HPDE6-E6E7 (cell line): ENCODE data around the gene SIAH1.
"Not testable (repeated sequence)": the region's sequence is repeated elsewhere in the genome, so short reads cannot be mapped to it uniquely, and the experiment has no call there.

Experiments used
- DNase-seq: peaks from one replicate; pipeline ENCODE4 v3.0.0; 2011; ENCODE audit warnings: missing footprints; ENCODE audit errors: extremely low spot score

The SIAH1 gene

GRCh38 chr16:48366165-48367093, 18.8 kb downstream of the SIAH1 start:
- DNase-seq, result peak; percentile 58

DNA sequence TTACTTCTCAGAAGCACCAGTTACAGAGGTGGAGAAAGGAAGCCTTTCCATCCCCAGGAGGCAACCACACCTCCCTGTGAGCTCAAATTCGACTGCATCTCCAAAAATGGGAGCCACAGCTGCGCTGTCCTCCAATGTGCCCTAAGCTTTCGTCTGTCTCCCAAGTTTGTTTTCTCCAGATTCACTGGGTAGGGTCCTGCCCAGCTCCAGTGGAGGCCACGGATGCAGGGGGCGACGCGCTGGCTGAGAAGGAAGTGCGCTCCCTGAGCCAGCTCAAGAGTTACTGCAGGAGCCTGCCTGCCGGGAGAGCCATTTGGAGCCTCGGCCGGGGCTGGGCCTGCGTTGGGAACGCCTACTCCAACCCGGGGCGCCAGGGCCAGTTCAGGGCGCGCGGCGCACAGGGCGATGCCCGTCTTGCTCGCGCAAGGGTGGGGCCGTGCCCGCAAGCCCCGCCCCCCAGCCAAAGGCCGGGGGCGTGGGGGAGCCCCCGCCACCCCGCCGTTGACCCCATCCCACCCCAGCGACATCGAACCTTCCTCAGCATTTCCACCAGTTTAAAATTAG, 19.5 kb downstream of the SIAH1 start:
- DNase-seq, result peak; percentile 87

GRCh38 chr16:48365025-48365600, 20.1 kb downstream of the SIAH1 start:
- no peak for DNase-seq

- DNase-seq, result no peak
Observed at GRCh38 chr16:48361540-48362144, 23.6 kb downstream of the SIAH1 start.

- DNase-seq, result no peak
Observed at GRCh38 chr16:48361012-48361411, 24.2 kb downstream of the SIAH1 start.

GRCh38 chr16:48359983-48360382, 25.2 kb downstream of the SIAH1 start:
- DNase-seq, result no peak

GRCh38 chr16:48358419-48358818, 26.8 kb downstream of the SIAH1 start:
- DNase-seq, result no peak

GRCh38 chr16:48356633-48357376, 28.4 kb downstream of the SIAH1 start:
- DNase-seq, result no peak

DNA sequence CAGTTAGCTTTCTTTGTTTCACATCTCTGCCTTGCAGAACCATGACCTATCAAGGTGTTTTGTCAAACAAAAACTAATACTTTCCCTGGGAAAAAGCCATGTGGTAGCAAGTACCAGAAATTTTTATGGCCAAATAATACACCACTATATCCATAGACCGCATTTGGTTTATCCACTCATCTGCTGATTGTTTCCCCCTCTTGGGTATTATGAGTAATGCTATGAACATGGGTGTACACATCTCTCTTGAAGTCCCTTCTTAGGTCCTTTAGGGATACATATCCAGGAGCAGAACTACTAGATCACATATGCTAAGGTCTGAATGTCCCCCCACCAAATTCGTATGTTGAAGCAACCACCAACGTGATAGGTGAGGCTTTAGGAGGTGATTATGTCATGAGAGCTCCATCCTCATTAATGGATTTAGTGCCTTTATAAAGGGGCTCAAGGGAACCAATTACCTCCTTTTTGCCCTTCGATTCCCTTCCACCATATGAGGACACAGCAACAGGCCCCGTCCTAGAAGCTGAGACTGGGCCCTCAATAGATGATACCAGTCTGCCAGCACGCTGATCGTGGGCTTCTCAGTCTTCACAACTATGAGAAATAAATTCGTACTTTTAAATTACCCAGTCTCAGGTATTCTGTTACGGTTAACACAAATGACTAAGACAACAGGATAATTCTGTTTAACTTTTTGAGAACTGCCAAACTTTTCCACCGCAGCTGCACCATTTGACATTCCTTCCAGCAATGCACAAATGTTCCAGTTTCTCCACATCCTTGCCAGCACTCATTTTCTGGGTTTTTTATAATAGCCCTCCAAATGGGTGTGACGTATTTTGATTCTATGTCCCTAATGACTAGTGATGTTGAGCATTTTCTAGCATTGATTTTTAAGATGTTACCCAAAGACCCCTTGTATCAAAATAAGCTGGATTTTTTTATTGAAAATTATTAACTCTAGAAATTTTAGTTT, 30.0 kb downstream of the SIAH1 start:
- no peak for DNase-seq

DNA sequence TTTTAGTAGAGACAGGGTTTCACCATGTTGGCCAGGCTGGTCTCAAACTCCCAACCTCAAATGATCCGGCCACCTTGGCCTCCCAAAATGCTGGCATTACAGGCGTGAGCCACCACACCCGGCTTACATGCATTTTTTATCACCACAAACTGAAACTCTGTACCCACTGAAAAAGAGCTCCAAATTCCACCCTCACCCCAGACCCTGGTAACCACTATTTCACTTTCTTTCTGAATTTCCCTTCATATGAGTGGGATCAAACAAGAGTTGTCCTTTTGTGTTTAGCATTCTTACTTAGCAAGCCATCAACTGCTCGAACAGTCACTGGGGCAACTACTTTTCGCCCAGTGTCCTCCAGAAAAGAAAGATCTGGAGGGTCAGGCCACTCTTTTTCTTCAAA, 30.8 kb downstream of the SIAH1 start:
- not testable (repeated sequence) for DNase-seq

- DNase-seq, result peak; percentile 69
Observed at GRCh38 chr16:48353565-48354163, 31.5 kb downstream of the SIAH1 start.

GRCh38 chr16:48352648-48353390, 32.4 kb downstream of the SIAH1 start:
- DNase-seq, result no peak

- DNase-seq, result peak; percentile 17
Observed at GRCh38 chr16:48350736-48351135, 34.5 kb downstream of the SIAH1 start.

- DNase-seq, result no peak
Observed at GRCh38 chr16:48347980-48348379, 37.2 kb downstream of the SIAH1 start.

- DNase-seq, result no peak
Observed at GRCh38 chr16:48347191-48347865, 37.9 kb downstream of the SIAH1 start.

GRCh38 chr16:48342591-48342990, 42.6 kb downstream of the SIAH1 start:
- no peak for DNase-seq

DNA sequence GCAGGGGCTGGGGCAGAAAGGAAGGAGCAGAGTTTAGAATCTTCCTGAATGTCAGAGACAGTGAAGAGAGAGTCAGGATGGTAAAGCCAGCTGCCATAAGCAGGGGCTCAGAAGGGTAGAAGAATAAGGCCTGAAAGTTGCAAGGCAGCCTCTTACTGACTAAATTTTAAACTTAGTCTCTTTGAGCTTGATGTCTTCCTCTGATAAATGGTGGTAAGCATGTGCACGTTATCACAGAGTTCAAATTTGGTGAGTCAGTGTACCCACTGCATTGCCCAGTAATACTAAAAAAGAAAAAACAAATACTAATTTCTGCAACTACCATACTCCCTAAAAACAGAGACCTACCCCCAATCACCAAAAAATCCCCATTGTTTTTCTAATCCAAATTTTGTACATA, 45.2 kb downstream of the SIAH1 start:
- DNase-seq, result no peak

- DNase-seq, result no peak
Observed at GRCh38 chr16:48335961-48336360, 49.3 kb downstream of the SIAH1 start.

DNA sequence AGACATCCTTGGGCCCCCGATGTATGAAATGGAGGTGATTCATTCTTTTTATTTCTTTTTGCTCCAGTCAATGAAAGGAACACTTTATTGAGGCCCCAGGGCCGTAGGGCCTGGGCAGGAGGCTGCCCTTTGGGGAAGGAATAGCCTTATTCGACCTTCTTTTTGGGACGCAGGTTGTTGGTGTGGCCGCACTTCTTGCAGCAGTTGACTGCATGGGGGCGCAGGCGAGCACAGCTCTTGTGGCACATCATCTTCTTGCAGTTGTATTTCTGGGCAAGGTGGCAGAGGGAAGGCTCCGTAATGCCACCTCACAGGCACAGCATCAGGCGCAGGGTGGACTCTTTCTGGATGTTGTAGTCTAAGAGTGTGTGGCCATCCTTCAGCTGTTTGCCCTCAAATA, 50.9 kb downstream of the SIAH1 start:
- no peak for DNase-seq
